Measurements from ENCODE around the gene TTBK1. TPM values are rescaled to one million over a fixed set of nuclear protein-coding genes. Genes with fewer than 3 reads are reported as not detected.

TTBK1 gene
- total RNA-seq, 1 experiment from 2014 or later = not detected

DNA sequence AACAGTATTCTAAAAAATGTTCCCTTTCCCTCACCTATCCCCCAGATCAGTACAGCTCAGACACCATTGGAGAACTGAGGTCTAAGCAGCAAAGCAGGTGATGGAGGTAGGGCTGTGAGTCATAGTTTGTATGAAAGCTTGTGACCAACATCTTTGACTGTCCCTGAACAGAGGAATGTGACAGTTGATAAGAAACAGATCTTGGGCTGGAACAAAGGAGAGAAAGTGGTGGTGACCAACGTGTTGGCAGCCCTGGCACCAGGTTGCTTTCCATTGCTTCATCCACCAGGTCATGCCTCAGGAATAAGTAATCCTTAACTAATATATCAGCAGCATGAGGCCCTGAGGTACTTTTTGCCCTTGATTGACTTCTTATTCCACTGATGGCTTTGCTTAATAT, 85.2 kb downstream of the TTBK1 start:
- Histone ChIP-seq H3K27ac (ENCODE audit: low read depth, low read length, poor library complexity, severe bottlenecking) (no peak overlapping the region), H3K9me3 (ENCODE audit: low read depth, low read length, poor library complexity, severe bottlenecking) (no peaks in the 10 kb centered on the region), H3K4me1 (ENCODE audit: insufficient read depth, low read length, poor library complexity, severe bottlenecking) (no peaks in the 10 kb centered on the region), H3K4me3 (ENCODE audit: low read depth, low read length, poor library complexity, severe bottlenecking) (no peak overlapping the region), H3K36me3 (ENCODE audit: insufficient read depth, low read length, poor library complexity, severe bottlenecking) (no peaks in the 10 kb centered on the region), H3K27me3 (replicated peaks; ENCODE audit: insufficient read depth, low read depth, low read length, poor library complexity) (no peaks in the 10 kb centered on the region)
- BruUV-seq (replicated peaks) = no TSS peak
- no peak for TF ChIP-seq EZH2 (IDR thresholded peaks at IDR 0.05; ENCODE audit: borderline replicate concordance, low read depth, low read length, poor library complexity, severe bottlenecking)
- TF ChIP-seq, protein P1, sequence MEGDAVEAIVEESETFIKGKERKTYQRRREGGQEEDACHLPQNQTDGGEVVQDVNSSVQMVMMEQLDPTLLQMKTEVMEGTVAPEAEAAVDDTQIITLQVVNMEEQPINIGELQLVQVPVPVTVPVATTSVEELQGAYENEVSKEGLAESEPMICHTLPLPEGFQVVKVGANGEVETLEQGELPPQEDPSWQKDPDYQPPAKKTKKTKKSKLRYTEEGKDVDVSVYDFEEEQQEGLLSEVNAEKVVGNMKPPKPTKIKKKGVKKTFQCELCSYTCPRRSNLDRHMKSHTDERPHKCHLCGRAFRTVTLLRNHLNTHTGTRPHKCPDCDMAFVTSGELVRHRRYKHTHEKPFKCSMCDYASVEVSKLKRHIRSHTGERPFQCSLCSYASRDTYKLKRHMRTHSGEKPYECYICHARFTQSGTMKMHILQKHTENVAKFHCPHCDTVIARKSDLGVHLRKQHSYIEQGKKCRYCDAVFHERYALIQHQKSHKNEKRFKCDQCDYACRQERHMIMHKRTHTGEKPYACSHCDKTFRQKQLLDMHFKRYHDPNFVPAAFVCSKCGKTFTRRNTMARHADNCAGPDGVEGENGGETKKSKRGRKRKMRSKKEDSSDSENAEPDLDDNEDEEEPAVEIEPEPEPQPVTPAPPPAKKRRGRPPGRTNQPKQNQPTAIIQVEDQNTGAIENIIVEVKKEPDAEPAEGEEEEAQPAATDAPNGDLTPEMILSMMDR (conservative IDR thresholded peaks at IDR 0.05; ENCODE audit: low read depth, low read length) = no peak
- no peak for DNase-seq (ENCODE audit: low spot score)
- ChIA-PET POLR2A (ENCODE audit: low non-redundant PET) (interaction anchor here (0.6 kb wide), 1 partner anchor 18 kb away, joined by 4 read pairs; no protein-coding TSS in a partner anchor), CTCF (no interaction called here)
- intact Hi-C loops (cut with micrococcal nuclease; ENCODE audit: unreplicated experiment) = no loop called here

DNA sequence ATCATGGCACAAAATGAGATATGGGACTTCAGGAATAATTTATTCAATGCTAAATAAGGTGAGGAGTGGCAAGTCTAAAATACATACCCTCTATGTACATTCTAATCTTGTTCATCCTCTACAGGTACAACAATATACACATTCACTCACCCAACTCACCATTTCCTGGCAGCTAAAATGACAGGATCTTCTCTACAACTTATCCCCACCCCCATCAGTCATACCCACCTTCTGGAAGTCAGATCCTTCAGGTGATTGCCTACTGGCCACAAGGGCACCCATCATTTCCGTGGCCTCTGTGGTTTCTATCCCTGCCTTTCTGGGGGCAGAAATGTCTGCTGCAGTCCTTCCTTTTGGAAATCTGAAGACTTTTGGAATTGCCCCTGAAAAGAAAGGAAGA, 88.2 kb downstream of the TTBK1 start:
- Histone ChIP-seq H3K27ac (ENCODE audit: low read depth, low read length, poor library complexity, severe bottlenecking) (no peak overlapping the region), H3K27me3 (replicated peaks; ENCODE audit: insufficient read depth, low read depth, low read length, poor library complexity) (no peaks in the 10 kb centered on the region), H3K36me3 (ENCODE audit: insufficient read depth, low read length, poor library complexity, severe bottlenecking) (no peaks in the 10 kb centered on the region), H3K4me3 (ENCODE audit: low read depth, low read length, poor library complexity, severe bottlenecking) (no peak overlapping the region), H3K4me1 (ENCODE audit: insufficient read depth, low read length, poor library complexity, severe bottlenecking) (no peaks in the 10 kb centered on the region), H3K9me3 (ENCODE audit: low read depth, low read length, poor library complexity, severe bottlenecking) (no peaks in the 10 kb centered on the region)
- ChIA-PET POLR2A (ENCODE audit: low non-redundant PET) (no interaction called here), CTCF (no interaction called here)
- DNase-seq (ENCODE audit: low spot score) = no peak
- intact Hi-C loops (cut with micrococcal nuclease; ENCODE audit: unreplicated experiment) = loop anchor here (5.0 kb wide), 1 partner anchor 69 kb away; no protein-coding TSS in a partner anchor
- TF ChIP-seq, protein P1 (conservative IDR thresholded peaks at IDR 0.05; ENCODE audit: low read depth, low read length) = no peak
- no peak for TF ChIP-seq EZH2 (IDR thresholded peaks at IDR 0.05; ENCODE audit: borderline replicate concordance, low read depth, low read length, poor library complexity, severe bottlenecking)
- BruUV-seq (replicated peaks) = no TSS peak

DNA sequence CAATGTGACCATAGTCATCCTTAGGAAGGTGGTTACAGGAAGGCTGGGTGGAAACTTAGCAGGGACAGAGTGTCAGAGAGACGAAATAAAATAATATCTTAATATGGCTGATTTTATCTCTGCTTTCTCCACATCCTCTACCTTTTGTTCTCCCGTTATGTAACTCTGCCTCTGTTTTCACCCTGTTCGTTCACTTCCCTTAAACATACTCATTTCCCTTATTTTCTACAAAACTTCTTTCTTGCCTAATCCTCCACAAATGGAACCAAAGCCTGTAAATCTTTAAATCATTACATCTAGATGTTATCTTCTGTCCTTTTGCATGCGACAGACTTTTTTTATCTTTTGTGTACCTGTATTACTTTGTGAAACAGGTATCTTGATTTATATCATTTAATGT, 88.6 kb downstream of the TTBK1 start:
- no peak overlapping the region for H3K4me3 ChIP-seq (ENCODE audit: low read depth, low read length, poor library complexity, severe bottlenecking)
- TF ChIP-seq, protein P1 (conservative IDR thresholded peaks at IDR 0.05; ENCODE audit: low read depth, low read length) = no peak
- no peak for TF ChIP-seq EZH2 (IDR thresholded peaks at IDR 0.05; ENCODE audit: borderline replicate concordance, low read depth, low read length, poor library complexity, severe bottlenecking)
- no peaks in the 10 kb centered on the region for H3K4me1 ChIP-seq (ENCODE audit: insufficient read depth, low read length, poor library complexity, severe bottlenecking)
- no peaks in the 10 kb centered on the region for H3K9me3 ChIP-seq (ENCODE audit: low read depth, low read length, poor library complexity, severe bottlenecking)
- no TSS peak for BruUV-seq (replicated peaks)
- H3K36me3 ChIP-seq (ENCODE audit: insufficient read depth, low read length, poor library complexity, severe bottlenecking) = no peaks in the 10 kb centered on the region
- CTCF ChIA-PET = no interaction called here
- no peak for DNase-seq (ENCODE audit: low spot score)
- H3K27ac ChIP-seq (ENCODE audit: low read depth, low read length, poor library complexity, severe bottlenecking) = no peak overlapping the region
- intact Hi-C loops (cut with micrococcal nuclease; ENCODE audit: unreplicated experiment) = loop anchor here (5.0 kb wide), 1 partner anchor 70 kb away; no protein-coding TSS in a partner anchor
- no peaks in the 10 kb centered on the region for H3K27me3 ChIP-seq (replicated peaks; ENCODE audit: insufficient read depth, low read depth, low read length, poor library complexity)
- POLR2A ChIA-PET (ENCODE audit: low non-redundant PET) = no interaction called here

All from A673 (cell line).